ENCODE measurements around the gene CLIC6. TPM values are rescaled to one million over a fixed set of nuclear protein-coding genes. Genes with fewer than 3 reads are reported as not detected.

The CLIC6 gene
- total and polyA plus RNA-seq, 9 of the 15 experiments (the other 6 are each of a cell fraction or from before 2014, with no cell fraction given) = not detected

- no peak for TF ChIP-seq MYBL2 (IDR thresholded peaks at IDR 0.05; ENCODE audit: low read depth)
- TF ChIP-seq MYBL2 (CRISPR knock-in tag; IDR thresholded peaks at IDR 0.05; ENCODE audit: borderline replicate concordance) = no peak
- TF ChIP-seq UBTF (IDR thresholded peaks at IDR 0.05; ENCODE audit: borderline replicate concordance in 1 of 2, low read depth in 2 of 2, low read length in 2 of 2) = no peak
- TF ChIP-seq PRDM10 (IDR thresholded peaks at IDR 0.05; ENCODE audit: partially characterized antibody) = no peak
- no peak for TF ChIP-seq PHB (CRISPR knock-in tag; IDR thresholded peaks at IDR 0.05)
- TF ChIP-seq ZNF592 (IDR thresholded peaks at IDR 0.05) = no peak
Observed at GRCh38 chr21:34737115-34737514, 68.3 kb downstream of the CLIC6 start (continued).
